Caco-2 (cell line): Measurements from ENCODE around the gene CEP290. TPM values are rescaled to one million over a fixed set of nuclear protein-coding genes. Genes with fewer than 3 reads are reported as not detected.
A peak's percentile ranks its signal among the peaks of the same experiment; 100 is the strongest.

Source experiments
- BruUV-seq: library from RNA; stranded (reverse); fragments of 400-500 nt; replicated peaks from 2 replicates; lab custom pipeline; 2021; lab: Mats Ljungman, UMichigan
- CTCF ChIA-PET: fragments of 300-600 bp; sonication (Branson Sonifier 250); formaldehyde crosslinking; loops from one replicate; lab custom pipeline; 2022; ENCODE audit warnings: antibody characterized with exemption; lab: Charles Lee
- POLR2A ChIA-PET: fragments of 300-600 bp; sonication (Branson Sonifier 250); formaldehyde crosslinking; loops from one replicate; lab custom pipeline; 2022; ENCODE audit warnings: antibody characterized with exemption; lab: Charles Lee
- DNase-seq, 2 experiments: peaks; one replicate each; pipeline versions ENCODE4 v3.0.0 to v3.0.0-alpha.2; 2020 to 2022
- H3K27me3 ChIP-seq: replicated peaks from 2 replicates; pipeline ENCODE4 v1.6.0; 2011; ENCODE audit warnings: low read length; ENCODE audit not compliant: control insufficient read depth, insufficient read depth
- H3K36me3 ChIP-seq: 2 replicates; pipeline ENCODE4 v1.5.1; 2011; ENCODE audit warnings: low read length; ENCODE audit not compliant: control insufficient read depth, insufficient read depth
- H3K4me1 ChIP-seq: fragments of 250-450 bp; sonication (Bioruptor Pico); 2 replicates; pipeline ENCODE4 v1.5.1; 2020; ENCODE audit warnings: mild to moderate bottlenecking
- H3K4me3 ChIP-seq: 2 replicates; pipeline ENCODE4 v1.5.1; 2011; ENCODE audit warnings: low read depth, mild to moderate bottlenecking, control low read depth, low read length
- H3K9me3 ChIP-seq: fragments of 250-450 bp; sonication (Bioruptor Pico); 2 replicates; pipeline ENCODE4 v1.5.1; 2020; ENCODE audit warnings: mild to moderate bottlenecking, moderate library complexity
- H3K27ac Mint-ChIP-seq: one replicate; pipeline ENCODE4 v1.8.0; 2022; ENCODE audit warnings: mixed read lengths; ENCODE audit not compliant: unreplicated experiment
- H3K27me3 Mint-ChIP-seq: one replicate; pipeline ENCODE4 v1.8.0; 2022; ENCODE audit warnings: mixed read lengths; ENCODE audit not compliant: insufficient read depth, unreplicated experiment
- H3K36me3 Mint-ChIP-seq: one replicate; pipeline ENCODE4 v1.8.0; 2022; ENCODE audit warnings: mild to moderate bottlenecking, mixed read lengths; ENCODE audit not compliant: insufficient read depth, unreplicated experiment
- H3K4me1 Mint-ChIP-seq: one replicate; pipeline ENCODE4 v1.8.0; 2022; ENCODE audit warnings: low read depth, mixed read lengths; ENCODE audit not compliant: unreplicated experiment
- H3K4me3 Mint-ChIP-seq: one replicate; pipeline ENCODE4 v1.8.0; 2022; ENCODE audit warnings: mild to moderate bottlenecking, moderate library complexity, mixed read lengths; ENCODE audit not compliant: unreplicated experiment
- H3K9me3 Mint-ChIP-seq: one replicate; pipeline ENCODE4 v1.8.0; 2022; ENCODE audit warnings: mixed read lengths; ENCODE audit not compliant: unreplicated experiment
- CTCF ChIP-seq, 2 experiments: fragments of 200-600 bp in 1 of 2; IDR thresholded peaks; 1 replicate in 1 of 2; 2 replicates in 1 of 2; pipeline versions ENCODE4 v1.5.1 to v1.8.0; 2011 to 2022; ENCODE audit warnings: antibody characterized with exemption in 1 of 2, control low read depth in 1 of 2, inconsistent platforms in 1 of 2, low read depth in 1 of 2, low read length in 1 of 2, mild to moderate bottlenecking in 1 of 2, moderate library complexity in 1 of 2; ENCODE audit not compliant: insufficient read depth in 1 of 2, severe bottlenecking in 1 of 2, unreplicated experiment in 1 of 2
- intact Hi-C: fragments of 100-400 bp; cut with micrococcal nuclease; formaldehyde crosslinking; loops from one replicate; pipeline ENCODE4 v1.10.0; 2022; ENCODE audit not compliant: unreplicated experiment
- total RNA-seq: library from RNA; stranded (reverse); gene quantifications from 2 replicates; pipeline ENCODE4 v1.2.3, GENCODE V29; 2022

CEP290 gene
- total RNA-seq, 1 experiment from 2014 or later, result 14.0 TPM

- ChIA-PET POLR2A (no interaction called here), CTCF (no interaction called here)
- Mint-ChIP-seq H3K4me1 (no peaks in the 10 kb centered on the region), H3K4me3 (no peak overlapping the region), H3K36me3 (peaks cover 4% of the 10 kb centered on the region), H3K9me3 (no peaks in the 10 kb centered on the region), H3K27me3 (no peaks in the 10 kb centered on the region), H3K27ac (no peak overlapping the region)
- no peak for DNase-seq
- H3K36me3 ChIP-seq, result no peaks in the 10 kb centered on the region
- H3K27me3 ChIP-seq, result no peaks in the 10 kb centered on the region
- no peak overlapping the region for H3K4me3 ChIP-seq
- intact Hi-C loops, result loop anchor here (10.0 kb wide), 1 partner anchor 329 kb away; no protein-coding TSS in a partner anchor
- H3K9me3 ChIP-seq, result no peaks in the 10 kb centered on the region
- no peak for TF ChIP-seq CTCF (IDR thresholded peaks at IDR 0.05; ENCODE audit: insufficient read depth in 1 of 2, low read depth in 1 of 2, low read length in 1 of 2, severe bottlenecking in 1 of 2, unreplicated experiment in 1 of 2)
- no TSS peak for BruUV-seq
- H3K4me1 ChIP-seq, result no peaks in the 10 kb centered on the region
Measured at GRCh38 chr12:88156075-88156654, 14.3 kb upstream of the CEP290 start.

DNA sequence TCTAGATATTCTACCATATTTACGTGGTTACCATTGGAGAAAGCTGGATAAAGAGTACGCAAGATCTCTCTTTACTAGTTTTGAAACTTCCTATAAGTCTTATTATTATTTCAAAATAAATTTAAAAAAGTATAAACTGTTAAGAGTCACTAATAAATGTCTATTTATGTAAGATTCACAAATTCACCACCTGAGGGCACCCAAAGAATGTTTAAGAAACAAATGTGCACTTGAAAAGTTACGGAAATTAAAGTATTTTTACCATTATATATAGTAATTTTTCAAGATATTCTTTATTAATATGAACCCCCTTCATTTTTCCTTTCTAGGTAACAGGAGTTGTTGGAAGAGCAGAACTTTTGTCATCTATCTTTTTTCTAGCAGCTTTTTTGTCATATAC is 12.1 kb upstream of the CEP290 start:
- no peaks in the 10 kb centered on the region for H3K9me3 ChIP-seq
- H3K4me1 Mint-ChIP-seq, result no peaks in the 10 kb centered on the region
- no peak overlapping the region for H3K4me3 ChIP-seq
- POLR2A ChIA-PET, result no interaction called here
- no peaks in the 10 kb centered on the region for H3K36me3 ChIP-seq
- BruUV-seq, result no TSS peak
- intact Hi-C loops, result loop anchor here (1.0 to 10.0 kb wide), 3 partner anchors 238 to 839 kb away; no protein-coding TSS in a partner anchor
- no peaks in the 10 kb centered on the region for H3K36me3 Mint-ChIP-seq
- CTCF ChIA-PET, result no interaction called here
- H3K27me3 Mint-ChIP-seq, result no peaks in the 10 kb centered on the region
- no peak overlapping the region for H3K27ac Mint-ChIP-seq
- H3K9me3 Mint-ChIP-seq, result no peaks in the 10 kb centered on the region
- no peaks in the 10 kb centered on the region for H3K27me3 ChIP-seq
- DNase-seq, result peak in 1 of 2 experiments; percentile 27
- no peak overlapping the region for H3K4me3 Mint-ChIP-seq
- no peaks in the 10 kb centered on the region for H3K4me1 ChIP-seq
- TF ChIP-seq CTCF (IDR thresholded peaks at IDR 0.05; ENCODE audit: insufficient read depth in 1 of 2, low read depth in 1 of 2, low read length in 1 of 2, severe bottlenecking in 1 of 2, unreplicated experiment in 1 of 2), result peak in 1 of 2 experiments; percentile 47

GRCh38 chr12:88150063-88150462 is 8.2 kb upstream of the CEP290 start:
- peaks cover 10% of the 10 kb centered on the region for H3K4me1 ChIP-seq
- Mint-ChIP-seq H3K27me3 (no peaks in the 10 kb centered on the region), H3K36me3 (no peaks in the 10 kb centered on the region), H3K4me3 (no peak overlapping the region), H3K9me3 (no peaks in the 10 kb centered on the region), H3K27ac (no peak overlapping the region), H3K4me1 (peaks cover 14% of the 10 kb centered on the region)
- no peaks in the 10 kb centered on the region for H3K27me3 ChIP-seq
- intact Hi-C loops, result loop anchor here (5.0 to 10.0 kb wide), 2 partner anchors 242 to 335 kb away; no protein-coding TSS in a partner anchor
- no peak overlapping the region for H3K4me3 ChIP-seq
- no TSS peak for BruUV-seq
- CTCF ChIA-PET, result no interaction called here
- POLR2A ChIA-PET, result no interaction called here
- H3K36me3 ChIP-seq, result no peaks in the 10 kb centered on the region
- no peak for TF ChIP-seq CTCF (IDR thresholded peaks at IDR 0.05; ENCODE audit: insufficient read depth in 1 of 2, low read depth in 1 of 2, low read length in 1 of 2, severe bottlenecking in 1 of 2, unreplicated experiment in 1 of 2)
- H3K9me3 ChIP-seq, result no peaks in the 10 kb centered on the region
- no peak for DNase-seq
